ENCODE data around the gene RCCD1.

RCCD1 gene

DNA sequence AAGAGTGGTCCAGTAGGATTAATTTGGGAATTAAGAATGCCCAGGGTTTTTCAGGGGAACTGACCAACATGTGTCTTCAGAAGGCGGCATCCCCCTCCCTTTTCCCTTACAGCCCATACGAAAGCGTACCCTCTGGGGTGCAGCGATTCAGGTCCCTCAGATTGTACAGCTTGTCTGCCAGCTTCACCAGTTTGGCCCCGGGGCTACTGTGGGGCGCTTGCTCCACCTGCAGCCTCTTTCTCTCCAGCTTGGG is 23.2 kb upstream of the RCCD1 start:
- TF ChIP-seq, protein P1, sequence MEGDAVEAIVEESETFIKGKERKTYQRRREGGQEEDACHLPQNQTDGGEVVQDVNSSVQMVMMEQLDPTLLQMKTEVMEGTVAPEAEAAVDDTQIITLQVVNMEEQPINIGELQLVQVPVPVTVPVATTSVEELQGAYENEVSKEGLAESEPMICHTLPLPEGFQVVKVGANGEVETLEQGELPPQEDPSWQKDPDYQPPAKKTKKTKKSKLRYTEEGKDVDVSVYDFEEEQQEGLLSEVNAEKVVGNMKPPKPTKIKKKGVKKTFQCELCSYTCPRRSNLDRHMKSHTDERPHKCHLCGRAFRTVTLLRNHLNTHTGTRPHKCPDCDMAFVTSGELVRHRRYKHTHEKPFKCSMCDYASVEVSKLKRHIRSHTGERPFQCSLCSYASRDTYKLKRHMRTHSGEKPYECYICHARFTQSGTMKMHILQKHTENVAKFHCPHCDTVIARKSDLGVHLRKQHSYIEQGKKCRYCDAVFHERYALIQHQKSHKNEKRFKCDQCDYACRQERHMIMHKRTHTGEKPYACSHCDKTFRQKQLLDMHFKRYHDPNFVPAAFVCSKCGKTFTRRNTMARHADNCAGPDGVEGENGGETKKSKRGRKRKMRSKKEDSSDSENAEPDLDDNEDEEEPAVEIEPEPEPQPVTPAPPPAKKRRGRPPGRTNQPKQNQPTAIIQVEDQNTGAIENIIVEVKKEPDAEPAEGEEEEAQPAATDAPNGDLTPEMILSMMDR (conservative IDR thresholded peaks at IDR 0.05; ENCODE audit: low read depth, low read length): no peak
- DNase-seq (ENCODE audit: low read depth): no peak
- H3K4me3 ChIP-seq (ENCODE audit: low read length): peak overlapping the region; percentile 81

DNA sequence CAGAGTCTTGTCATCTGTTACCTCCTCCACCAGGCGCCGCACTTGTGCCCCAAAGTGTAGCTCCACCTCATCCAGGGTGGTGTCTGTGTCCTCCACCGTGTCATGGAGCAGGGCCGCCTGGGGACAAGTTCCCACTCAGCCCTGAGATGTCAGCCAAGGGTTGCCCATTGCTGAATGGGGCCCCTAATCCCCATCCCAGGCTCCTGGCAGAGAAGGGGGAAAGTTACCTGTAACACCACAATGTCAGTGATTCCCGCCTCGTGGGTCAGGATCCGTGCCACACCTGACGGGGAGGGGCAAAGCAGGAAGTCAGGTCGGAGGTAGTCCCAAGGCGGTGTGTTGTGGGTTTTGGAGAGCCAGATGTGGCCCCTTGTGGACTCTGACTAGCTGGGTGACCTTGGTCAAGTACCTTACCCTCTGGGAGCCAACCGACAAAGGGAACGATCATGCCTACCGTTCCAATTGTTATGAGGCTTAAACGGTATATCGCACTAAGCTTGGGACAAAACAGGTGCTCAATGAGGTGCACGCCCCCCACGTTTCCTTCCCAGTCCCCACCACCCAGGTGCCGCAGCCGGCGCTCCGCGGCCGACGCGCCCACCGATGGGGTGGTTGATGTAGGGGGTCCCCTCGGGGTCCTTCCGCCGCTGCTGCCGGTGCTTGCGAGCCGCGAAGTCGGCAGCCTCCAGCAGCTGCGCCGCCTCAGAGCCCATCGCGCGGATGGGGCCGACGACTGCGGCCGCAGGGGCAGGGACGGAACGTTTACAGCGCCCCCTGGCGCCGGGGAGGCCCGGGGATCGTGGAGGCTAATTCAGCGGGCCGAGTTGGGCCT is 22.6 kb upstream of the RCCD1 start, which contains the start of gene HDDC3:
HDDC3 (minus strand) TSS at position 722 of the 832 bp plus-strand sequence; CDS start at position 713, 9 bp downstream.
- no peak for DNase-seq (ENCODE audit: low read depth)
- H3K4me3 ChIP-seq (ENCODE audit: low read length): peak within 1 kb of the TSS; percentile 81
- TF ChIP-seq, protein P1 (conservative IDR thresholded peaks at IDR 0.05; ENCODE audit: low read depth, low read length): peak; percentile 91

DNA sequence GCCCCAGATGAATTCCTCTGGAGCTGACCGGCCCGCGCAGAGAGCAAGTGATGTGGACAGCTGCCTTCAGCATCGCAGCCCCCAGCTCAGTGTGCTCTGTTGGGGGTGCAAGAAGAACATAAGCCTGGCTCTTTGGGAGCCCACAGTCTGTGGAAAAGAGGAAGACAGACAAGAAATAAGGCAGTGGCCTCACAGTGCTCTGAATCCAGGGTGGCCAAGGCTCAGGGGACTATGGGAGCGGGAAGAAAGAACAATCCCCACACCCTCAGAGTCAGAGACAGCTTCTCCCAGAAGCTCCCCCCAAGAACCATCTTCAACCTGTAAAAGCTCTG is 22.1 kb upstream of the RCCD1 start:
- DNase-seq (ENCODE audit: low read depth): no peak
- TF ChIP-seq, protein P1 (conservative IDR thresholded peaks at IDR 0.05; ENCODE audit: low read depth, low read length): no peak
- no peak overlapping the region for H3K4me3 ChIP-seq (ENCODE audit: low read length)

- no peak overlapping the region for H3K4me3 ChIP-seq (ENCODE audit: low read length)
Observed at GRCh38 chr15:90933301-90933700, 21.4 kb upstream of the RCCD1 start.

DNA sequence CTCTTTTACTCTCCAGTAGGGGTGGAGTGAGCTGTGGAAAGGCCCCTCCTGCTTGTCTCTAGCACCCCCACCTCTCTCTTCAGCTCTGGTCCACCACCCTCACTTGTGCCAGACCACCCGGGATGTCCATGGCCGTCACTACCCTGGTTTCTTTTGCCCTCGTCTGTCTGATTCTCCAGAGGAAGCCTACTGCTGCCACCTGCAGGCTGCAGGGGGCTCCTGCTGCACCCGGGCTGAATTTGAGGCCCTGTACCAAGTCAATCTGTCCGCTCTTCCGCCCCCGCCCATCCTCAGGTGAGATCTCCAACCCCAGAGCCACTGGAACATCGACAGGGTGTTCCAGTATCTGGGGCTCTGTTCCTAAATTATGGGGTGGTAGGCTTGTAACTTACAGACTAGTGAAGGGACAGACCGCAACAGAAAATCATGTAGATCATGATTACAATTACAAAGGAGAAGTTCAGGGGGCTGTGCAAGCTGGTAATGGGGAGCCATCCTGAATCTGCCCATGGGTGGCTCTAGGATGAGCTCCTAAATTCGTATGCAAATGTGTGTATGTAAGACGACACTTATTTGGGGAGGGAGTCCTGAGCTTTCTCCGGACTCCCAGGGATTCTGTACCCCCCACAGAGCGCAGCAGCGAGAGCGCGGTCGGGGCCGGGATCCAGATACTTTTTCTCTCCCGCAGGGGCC is 20.3 kb upstream of the RCCD1 start:
- peak overlapping the region; percentile 74 for H3K4me3 ChIP-seq (ENCODE audit: low read length)
- DNase-seq (ENCODE audit: low read depth): no peak
- TF ChIP-seq, protein P1 (conservative IDR thresholded peaks at IDR 0.05; ENCODE audit: low read depth, low read length): peak; percentile 95

More at GRCh38 chr15:90933301-90933700, 21.4 kb upstream of the RCCD1 start:
- TF ChIP-seq, protein P1 (conservative IDR thresholded peaks at IDR 0.05; ENCODE audit: low read depth, low read length): no peak
- no peak for DNase-seq (ENCODE audit: low read depth)

DNA sequence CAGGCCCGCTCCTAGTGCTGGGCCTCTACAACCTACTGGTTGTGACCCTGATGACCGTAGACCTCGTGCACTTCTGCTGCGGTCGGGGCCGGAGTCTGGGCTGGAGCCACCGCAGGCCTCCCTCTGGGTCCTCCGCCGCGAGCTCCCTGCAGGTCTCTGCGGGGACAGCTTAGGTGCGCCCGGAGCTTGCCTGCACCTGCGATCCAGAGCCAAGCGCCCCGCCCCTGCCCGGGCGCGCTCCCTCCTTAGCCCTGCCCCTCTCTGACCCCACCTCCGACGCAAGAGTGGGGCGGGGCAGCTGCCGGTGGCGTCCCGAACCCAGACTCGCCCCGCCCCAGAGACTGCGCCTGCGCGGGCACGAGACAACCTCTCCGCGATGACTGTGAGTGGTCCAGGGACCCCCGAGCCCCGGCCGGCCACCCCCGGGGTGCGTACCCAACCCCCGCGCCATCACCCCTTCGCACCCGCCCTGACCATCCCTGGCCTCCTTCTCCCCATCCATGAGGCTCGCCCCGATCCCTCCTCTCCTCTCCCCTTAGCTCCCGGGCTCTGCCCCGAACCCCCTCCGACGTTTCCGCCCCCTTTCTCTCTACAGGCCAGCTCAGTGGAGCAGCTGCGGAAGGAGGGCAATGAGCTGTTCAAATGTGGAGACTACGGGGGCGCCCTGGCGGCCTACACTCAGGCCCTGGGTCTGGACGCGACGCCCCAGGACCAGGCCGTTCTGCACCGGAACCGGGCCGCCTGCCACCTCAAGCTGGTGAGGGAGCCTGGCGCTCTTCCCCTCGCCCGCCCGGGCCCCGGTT is 19.5 kb upstream of the RCCD1 start, which contains the start of gene UNC45A:
UNC45A (plus strand) TSS at position 337 of the 803 bp plus-strand sequence; CDS start at position 377, 40 bp downstream.
- H3K4me3 ChIP-seq (ENCODE audit: low read length): peak within 1 kb of the TSS; percentile 74
- DNase-seq (ENCODE audit: low read depth): no peak
- TF ChIP-seq, protein P1 (conservative IDR thresholded peaks at IDR 0.05; ENCODE audit: low read depth, low read length): peak; percentile 5

All from retinal pigment epithelial cell (primary cell).